Mesothelial cell of epicardium (in vitro differentiated cells): ENCODE measurements around the gene RYK. TPM values are rescaled to one million over a fixed set of nuclear protein-coding genes. Genes with fewer than 3 reads are reported as not detected.

Source experiments
- DNase-seq, 2 experiments: peaks; one replicate each; pipeline ENCODE4 v3.0.0; 2021; ENCODE audit warnings: low spot score in 2 of 2; ENCODE audit not compliant: unreplicated experiment in 2 of 2
- H3K27ac Mint-ChIP-seq: 2 replicates; pipeline ENCODE4 v1.8.0; 2021; ENCODE audit warnings: mixed read lengths
- H3K27me3 Mint-ChIP-seq: 2 replicates; pipeline ENCODE4 v1.8.0; 2021; ENCODE audit warnings: low read depth, mixed read lengths
- H3K36me3 Mint-ChIP-seq: 2 replicates; pipeline ENCODE4 v1.8.0; 2021; ENCODE audit warnings: mixed read lengths
- H3K4me1 Mint-ChIP-seq: 2 replicates; pipeline ENCODE4 v1.8.0; 2021; ENCODE audit warnings: mixed read lengths
- H3K4me3 Mint-ChIP-seq: 2 replicates; pipeline ENCODE4 v1.8.0; 2021; ENCODE audit warnings: mild to moderate bottlenecking, moderate library complexity, mixed read lengths
- H3K9me3 Mint-ChIP-seq: 2 replicates; pipeline ENCODE4 v1.8.0; 2021; ENCODE audit warnings: mixed read lengths
- CTCF ChIP-seq: fragments of 200-600 bp; sonication (generic); IDR thresholded peaks from one replicate; pipeline ENCODE4 v1.5.0; 2021; ENCODE audit warnings: antibody characterized with exemption; ENCODE audit not compliant: unreplicated experiment
- total RNA-seq: library from RNA; stranded (reverse); gene quantifications from 3 replicates; pipeline ENCODE4 v1.2.1, GENCODE V29; 2021

Gene RYK
- total RNA-seq, 1 donor from 2014 or later, result 103 TPM

GRCh38 chr3:134134698-134135415, 115.8 kb downstream of the RYK start:
- H3K27me3 Mint-ChIP-seq, result no peaks in the 10 kb centered on the region
- peaks cover 29% of the 10 kb centered on the region for H3K36me3 Mint-ChIP-seq
- H3K4me1 Mint-ChIP-seq, result peaks cover 1% of the 10 kb centered on the region
- no peak overlapping the region for H3K4me3 Mint-ChIP-seq
- H3K9me3 Mint-ChIP-seq, result peaks cover 36% of the 10 kb centered on the region
- DNase-seq, result no peak
- TF ChIP-seq CTCF, result no peak
- H3K27ac Mint-ChIP-seq, result no peak overlapping the region

GRCh38 chr3:134134240-134134639, 116.4 kb downstream of the RYK start:
- Mint-ChIP-seq H3K36me3 (peaks cover 29% of the 10 kb centered on the region), H3K4me1 (peaks cover 1% of the 10 kb centered on the region), H3K4me3 (no peak overlapping the region), H3K27me3 (no peaks in the 10 kb centered on the region), H3K27ac (no peak overlapping the region), H3K9me3 (peaks cover 37% of the 10 kb centered on the region)
- no peak for TF ChIP-seq CTCF
- DNase-seq, result no peak

- DNase-seq, result no peak
- Mint-ChIP-seq H3K9me3 (peaks cover 31% of the 10 kb centered on the region), H3K27ac (no peak overlapping the region), H3K27me3 (no peaks in the 10 kb centered on the region), H3K4me1 (peaks cover 1% of the 10 kb centered on the region), H3K4me3 (no peak overlapping the region), H3K36me3 (peaks cover 24% of the 10 kb centered on the region)
- TF ChIP-seq CTCF, result no peak
These were observed 117.7 kb downstream of the RYK start for GRCh38 chr3:134132961-134133360.

GRCh38 chr3:134126153-134126552, 124.5 kb downstream of the RYK start:
- no peak overlapping the region for H3K27ac Mint-ChIP-seq
- peaks cover 53% of the 10 kb centered on the region for H3K36me3 Mint-ChIP-seq
- TF ChIP-seq CTCF, result no peak
- DNase-seq, result no peak
- no peaks in the 10 kb centered on the region for H3K4me1 Mint-ChIP-seq
- no peaks in the 10 kb centered on the region for H3K27me3 Mint-ChIP-seq
- H3K9me3 Mint-ChIP-seq, result peaks cover 55% of the 10 kb centered on the region
- no peak overlapping the region for H3K4me3 Mint-ChIP-seq

- TF ChIP-seq CTCF, result no peak
- DNase-seq, result no peak
- Mint-ChIP-seq H3K27ac (no peak overlapping the region), H3K4me3 (no peak overlapping the region), H3K36me3 (peaks cover 19% of the 10 kb centered on the region), H3K9me3 (peaks cover 45% of the 10 kb centered on the region), H3K4me1 (no peaks in the 10 kb centered on the region), H3K27me3 (no peaks in the 10 kb centered on the region)
These were observed 135.9 kb downstream of the RYK start for GRCh38 chr3:134114726-134115125.
